Mesenchymal stem cell (in vitro differentiated cells and primary cell): Measurements from ENCODE around the gene GNG7.

Experiments used
- DNase-seq: peaks from one replicate; pipeline ENCODE4 v3.0.0-alpha.2; 2013
- H2AFZ ChIP-seq: one replicate; pipeline ENCODE4 v1.6.1; 2013; ENCODE audit warnings: low read depth, mild to moderate bottlenecking, control low read depth, inconsistent platforms, low read length, moderate library complexity
- H2AK5ac ChIP-seq: 2 replicates; pipeline ENCODE4 v1.6.1; 2013; ENCODE audit warnings: low read length, moderate library complexity, mild to moderate bottlenecking, inconsistent platforms; ENCODE audit not compliant: severe bottlenecking
- H2BK120ac ChIP-seq: one replicate; pipeline ENCODE4 v1.6.1; 2013; ENCODE audit warnings: low read depth, mild to moderate bottlenecking, inconsistent platforms, low read length, moderate library complexity
- H2BK12ac ChIP-seq, 2 experiments: one replicate each; pipeline ENCODE4 v1.6.1; 2013; ENCODE audit warnings: inconsistent platforms in 2 of 2, low read length in 2 of 2, mild to moderate bottlenecking in 2 of 2, moderate library complexity in 2 of 2, control low read depth in 1 of 2
- H2BK15ac ChIP-seq: one replicate; pipeline ENCODE4 v1.6.1; 2013; ENCODE audit warnings: mild to moderate bottlenecking, low read depth, inconsistent platforms; ENCODE audit not compliant: poor library complexity, severe bottlenecking
- H2BK5ac ChIP-seq: 2 replicates; pipeline ENCODE4 v1.6.1; 2013; ENCODE audit warnings: low read depth, mild to moderate bottlenecking, low read length, control low read depth, inconsistent platforms; ENCODE audit not compliant: poor library complexity, severe bottlenecking
- H3K14ac ChIP-seq, 2 experiments: one replicate each; pipeline ENCODE4 v1.6.1; 2013; ENCODE audit warnings: inconsistent platforms in 2 of 2, low read length in 2 of 2, control low read depth in 1 of 2, mild to moderate bottlenecking in 1 of 2, moderate library complexity in 1 of 2
- H3K18ac ChIP-seq, 2 experiments: one replicate each; pipeline ENCODE4 v1.6.1; 2013; ENCODE audit warnings: inconsistent platforms in 2 of 2, low read length in 2 of 2, control low read depth in 1 of 2, low read depth in 1 of 2, mild to moderate bottlenecking in 1 of 2
- H3K23ac ChIP-seq, 2 experiments: one replicate each; pipeline ENCODE4 v1.6.1; 2013; ENCODE audit warnings: inconsistent platforms in 2 of 2, low read length in 2 of 2, mild to moderate bottlenecking in 2 of 2, moderate library complexity in 2 of 2, control low read depth in 1 of 2
- H3K27ac ChIP-seq: 2 replicates; pipeline ENCODE4 v1.5.1; 2013; ENCODE audit warnings: mild to moderate bottlenecking, moderate library complexity, low read length, control low read depth, inconsistent platforms; ENCODE audit not compliant: poor library complexity, severe bottlenecking
- H3K27me3 ChIP-seq, 2 experiments: 2 replicates each; pipeline versions ENCODE4 v1.6.1 to v1.7.0; 2013; ENCODE audit warnings: low read length in 2 of 2, mild to moderate bottlenecking in 2 of 2, moderate library complexity in 2 of 2, control low read depth in 1 of 2, inconsistent platforms in 1 of 2; ENCODE audit not compliant: control insufficient read depth in 1 of 2, insufficient read depth in 1 of 2
- H3K36me3 ChIP-seq, 2 experiments: 2 replicates each; pipeline versions ENCODE4 v1.6.1 to v1.7.0; 2013; ENCODE audit warnings: low read length in 2 of 2, control low read depth in 1 of 2, inconsistent platforms in 1 of 2, low read depth in 1 of 2, mild to moderate bottlenecking in 1 of 2; ENCODE audit not compliant: insufficient read depth in 2 of 2, control insufficient read depth in 1 of 2
- H3K4ac ChIP-seq, 2 experiments: one replicate each; pipeline ENCODE4 v1.6.1; 2013; ENCODE audit warnings: inconsistent platforms in 2 of 2, low read length in 2 of 2, mild to moderate bottlenecking in 2 of 2, moderate library complexity in 2 of 2, control low read depth in 1 of 2, low read depth in 1 of 2
- H3K4me1 ChIP-seq: 2 replicates; pipeline ENCODE4 v1.6.1; 2013; ENCODE audit warnings: low read depth, low read length, control low read depth; ENCODE audit not compliant: control insufficient read depth, insufficient read depth
- H3K4me2 ChIP-seq: 2 replicates; pipeline ENCODE4 v1.6.1; 2013; ENCODE audit warnings: low read length, mild to moderate bottlenecking, inconsistent platforms; ENCODE audit not compliant: poor library complexity, severe bottlenecking
- H3K4me3 ChIP-seq, 2 experiments: 2 replicates each; pipeline versions ENCODE4 v1.5.1 to v1.7.0; 2013; ENCODE audit warnings: low read length in 2 of 2, mild to moderate bottlenecking in 2 of 2, control low read depth in 1 of 2, low read depth in 1 of 2; ENCODE audit not compliant: insufficient read depth in 1 of 2
- H3K79me1 ChIP-seq: replicated peaks from 2 replicates; pipeline ENCODE4 v1.6.1; 2013; ENCODE audit warnings: mild to moderate bottlenecking, control low read depth, low read length, inconsistent platforms; ENCODE audit not compliant: poor library complexity, severe bottlenecking
- H3K9ac ChIP-seq: 2 replicates; pipeline ENCODE4 v1.7.0; 2013; ENCODE audit warnings: mild to moderate bottlenecking, low read length, moderate library complexity
- H3K9me3 ChIP-seq: 2 replicates; pipeline ENCODE4 v1.7.0; 2013; ENCODE audit warnings: mild to moderate bottlenecking, low read length; ENCODE audit not compliant: control insufficient read depth
- H4K8ac ChIP-seq: one replicate; pipeline ENCODE4 v1.6.1; 2013; ENCODE audit warnings: inconsistent platforms, mild to moderate bottlenecking, low read length, moderate library complexity
- H4K91ac ChIP-seq: one replicate; pipeline ENCODE4 v1.6.1; 2013; ENCODE audit warnings: mild to moderate bottlenecking, low read length, inconsistent platforms
- WGBS: methylation state at CpG from one replicate; pipeline ENCODE4 v1.1.7; 2013; ENCODE audit warnings: mixed read lengths; 5-methylcytosine and 5-hydroxymethylcytosine counted together

Gene GNG7

DNA sequence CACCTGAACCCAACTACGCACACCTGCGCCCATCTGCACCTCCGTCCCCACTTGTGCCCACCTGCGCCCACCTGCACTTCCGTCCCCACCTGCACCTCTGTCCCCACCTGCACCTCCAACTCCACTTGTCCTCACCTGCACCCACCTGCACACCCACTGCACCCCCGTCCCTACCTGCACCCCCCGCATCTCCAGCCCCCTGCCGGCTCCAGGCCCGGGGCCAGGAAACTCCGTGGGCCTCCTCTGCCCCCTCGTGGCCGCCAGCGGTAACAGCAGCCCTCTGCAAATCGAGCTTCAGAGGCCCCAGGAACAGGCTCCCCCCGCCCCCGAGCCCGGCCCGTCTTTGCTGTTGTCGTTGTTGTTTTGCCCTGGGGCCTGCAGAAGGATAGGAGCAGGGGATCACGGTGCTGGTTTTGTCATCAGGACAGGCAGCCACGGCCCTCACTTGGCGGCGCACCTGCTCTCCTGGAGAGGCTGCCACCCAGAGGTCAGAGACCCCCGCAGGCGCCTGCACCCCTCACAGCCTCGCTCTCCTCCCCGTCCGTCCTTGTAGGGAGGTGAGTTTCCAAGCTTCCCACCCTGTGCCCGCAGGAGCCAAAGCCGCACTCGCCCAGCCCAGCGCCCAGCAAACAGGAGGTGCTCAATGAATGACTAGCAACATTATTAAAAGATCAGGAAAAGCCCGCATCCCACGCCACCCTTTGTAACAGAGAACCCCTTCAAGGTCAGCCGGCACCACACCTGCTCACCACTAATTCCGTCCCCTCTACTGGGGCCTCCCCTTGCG, 65.4 kb downstream of the GNG7 start:
- peaks cover 16% of the 10 kb centered on the region for H3K4me1 ChIP-seq
- H3K23ac ChIP-seq = peak overlapping the region in 1 of 2 experiments; percentile 63
- DNase-seq = peak; percentile 52
- H2BK12ac ChIP-seq = peak overlapping the region; percentile 56 to 68
- peaks cover 11 to 45% of the 10 kb centered on the region in 2 experiments for H3K27me3 ChIP-seq
- H4K8ac ChIP-seq = no peak overlapping the region
- H3K18ac ChIP-seq = no peak overlapping the region
- H4K91ac ChIP-seq = no peak overlapping the region
- WGBS = 30% methylated on average over 33 of the region's 37 CpGs
- H2BK15ac ChIP-seq = peak overlapping the region; percentile 83
- H3K9ac ChIP-seq = no peak overlapping the region
- no peak overlapping the region for H3K4ac ChIP-seq
- no peaks in the 10 kb centered on the region for H3K79me1 ChIP-seq
- peak overlapping the region; percentile 52 for H3K4me2 ChIP-seq
- H3K14ac ChIP-seq = no peak overlapping the region
- H2BK5ac ChIP-seq = no peak overlapping the region
- H3K9me3 ChIP-seq = no peaks in the 10 kb centered on the region
- H3K36me3 ChIP-seq = no peaks in the 10 kb centered on the region
- H2AK5ac ChIP-seq = no peak overlapping the region
- H3K4me3 ChIP-seq = no peak overlapping the region
- H3K27ac ChIP-seq = no peak overlapping the region
- H2BK120ac ChIP-seq = no peak overlapping the region
- no peak overlapping the region for H2AFZ ChIP-seq

- 56% methylated on average over 9 of the region's 10 CpGs for WGBS
- no peak overlapping the region for H4K8ac ChIP-seq
- H3K18ac ChIP-seq = no peak overlapping the region
- H3K23ac ChIP-seq = no peak overlapping the region
- H2AFZ ChIP-seq = no peak overlapping the region
- H3K36me3 ChIP-seq = no peaks in the 10 kb centered on the region
- H3K27me3 ChIP-seq = peaks cover 11 to 43% of the 10 kb centered on the region in 2 experiments
- no peaks in the 10 kb centered on the region for H3K9me3 ChIP-seq
- no peak overlapping the region for H4K91ac ChIP-seq
- peaks cover 16% of the 10 kb centered on the region for H3K4me1 ChIP-seq
- no peak overlapping the region for H3K27ac ChIP-seq
- no peak overlapping the region for H3K4ac ChIP-seq
- H2BK120ac ChIP-seq = no peak overlapping the region
- no peaks in the 10 kb centered on the region for H3K79me1 ChIP-seq
- DNase-seq = no peak
- H2AK5ac ChIP-seq = no peak overlapping the region
- no peak overlapping the region for H3K4me3 ChIP-seq
- no peak overlapping the region for H2BK5ac ChIP-seq
- no peak overlapping the region for H2BK15ac ChIP-seq
- no peak overlapping the region for H3K4me2 ChIP-seq
- no peak overlapping the region for H2BK12ac ChIP-seq
- H3K14ac ChIP-seq = no peak overlapping the region
- no peak overlapping the region for H3K9ac ChIP-seq
These were observed 66.2 kb downstream of the GNG7 start for GRCh38 chr19:2636141-2636896.

GRCh38 chr19:2634960-2635359, 67.5 kb downstream of the GNG7 start:
- no peak overlapping the region for H2BK12ac ChIP-seq
- H2BK120ac ChIP-seq = no peak overlapping the region
- 94% methylated on average over 6 of the region's 9 CpGs for WGBS

GRCh38 chr19:2634228-2634951, 68.1 kb downstream of the GNG7 start:
- Histone ChIP-seq H3K18ac (no peak overlapping the region), H2AFZ (no peak overlapping the region), H2BK5ac (no peak overlapping the region), H3K4me1 (peaks cover 16% of the 10 kb centered on the region), H3K27me3 (peaks cover 7 to 30% of the 10 kb centered on the region in 2 experiments), H4K91ac (no peak overlapping the region), H3K23ac (no peak overlapping the region), H3K9ac (no peak overlapping the region), H3K79me1 (no peaks in the 10 kb centered on the region), H2BK12ac (no peak overlapping the region), H3K9me3 (peaks cover 12% of the 10 kb centered on the region), H3K4ac (no peak overlapping the region), H3K4me2 (no peak overlapping the region), H3K36me3 (no peaks in the 10 kb centered on the region), H4K8ac (no peak overlapping the region), H2BK15ac (no peak overlapping the region), H3K27ac (no peak overlapping the region), H2BK120ac (no peak overlapping the region), H2AK5ac (no peak overlapping the region), H3K4me3 (no peak overlapping the region), H3K14ac (no peak overlapping the region)
- 81% methylated on average over 28 of the region's 28 CpGs for WGBS
- no peak for DNase-seq

More at GRCh38 chr19:2634960-2635359, 67.5 kb downstream of the GNG7 start:
- Histone ChIP-seq H3K14ac (no peak overlapping the region), H3K4me2 (no peak overlapping the region), H4K91ac (no peak overlapping the region), H3K23ac (no peak overlapping the region), H4K8ac (no peak overlapping the region), H2AFZ (no peak overlapping the region), H3K9me3 (peaks cover 11% of the 10 kb centered on the region), H3K27ac (no peak overlapping the region), H2BK5ac (no peak overlapping the region), H3K4me3 (no peak overlapping the region), H3K9ac (no peak overlapping the region), H3K36me3 (no peaks in the 10 kb centered on the region), H2BK15ac (no peak overlapping the region), H3K79me1 (no peaks in the 10 kb centered on the region), H3K27me3 (peaks cover 7 to 30% of the 10 kb centered on the region in 2 experiments), H3K4ac (no peak overlapping the region), H3K4me1 (peaks cover 16% of the 10 kb centered on the region), H2AK5ac (no peak overlapping the region), H3K18ac (no peak overlapping the region)
- no peak for DNase-seq
